Panc1 (cell line): Measurements from ENCODE around the gene ITGAX. TPM values are rescaled to one million over a fixed set of nuclear protein-coding genes. Genes with fewer than 3 reads are reported as not detected.

ENCODE experiments used
- total RNA-seq: library from RNA; stranded (reverse); gene quantifications from one replicate; pipeline ENCODE4 v1.2.1, GENCODE V29; 2021; ENCODE audit not compliant: unreplicated experiment

Gene ITGAX
- total RNA-seq, 1 experiment from 2014 or later, result 0.49 TPM

Other genes with a start within 250 kb of the ITGAX start
- 60.4 TPM for gene BCKDK, start 246.8 kb upstream of the ITGAX start, total RNA-seq
- 48.3 TPM for gene KAT8, start 237.5 kb upstream of the ITGAX start, total RNA-seq
- gene PRSS8, start 219.4 kb upstream of the ITGAX start, total RNA-seq, result 0.15 TPM
- gene PRSS36, start 205.1 kb upstream of the ITGAX start, total RNA-seq, result 0.23 TPM
- gene FUS, start 175.0 kb upstream of the ITGAX start, total RNA-seq, result 441 TPM
- 99.4 TPM for gene PYCARD, start 152.4 kb upstream of the ITGAX start, total RNA-seq
- 0.08 TPM for gene TRIM72, start 141.1 kb upstream of the ITGAX start, total RNA-seq
- gene PYDC1, start 138.0 kb upstream of the ITGAX start, total RNA-seq, result not detected
- 1.3 TPM for gene ITGAM, start 95.2 kb upstream of the ITGAX start, total RNA-seq
- not detected for gene ITGAD, start 38.2 kb downstream of the ITGAX start, total RNA-seq
- gene COX6A2, start 73.2 kb downstream of the ITGAX start, total RNA-seq, result not detected
- gene ZNF843, start 87.6 kb downstream of the ITGAX start, total RNA-seq, result 0.41 TPM
- 19.8 TPM for gene ARMC5, start 104.3 kb downstream of the ITGAX start, total RNA-seq
- 32.5 TPM for gene TGFB1I1, start 117.0 kb downstream of the ITGAX start, total RNA-seq
- gene SLC5A2, start 127.9 kb downstream of the ITGAX start, total RNA-seq, result 0.15 TPM
- gene RUSF1, start 153.2 kb downstream of the ITGAX start, total RNA-seq, result 47.4 TPM
- not detected for gene AHSP, start 172.7 kb downstream of the ITGAX start, total RNA-seq